Measurements from ENCODE around the gene ZNF850. TPM values are rescaled to one million over a fixed set of nuclear protein-coding genes. Genes with fewer than 3 reads are reported as not detected.

The ZNF850 gene
- polyA plus RNA-seq, 3 donors = 0.31 to 0.45 (median 0.37) TPM

GRCh38 chr19:36719687-36720556, 52.7 kb downstream of the ZNF850 start:
- no peak overlapping the region for H3K27ac ChIP-seq (ENCODE audit: low read depth, low read length)
- 97 to 99% (median 98%) methylated on average over 10 of the region's 10 CpGs for WGBS, 3 donors

- 84 to 91% (median 91%) methylated on average over 2 of the region's 2 CpGs for WGBS, 3 donors
Observed at GRCh38 chr19:36709423-36709822, 63.2 kb downstream of the ZNF850 start.

DNA sequence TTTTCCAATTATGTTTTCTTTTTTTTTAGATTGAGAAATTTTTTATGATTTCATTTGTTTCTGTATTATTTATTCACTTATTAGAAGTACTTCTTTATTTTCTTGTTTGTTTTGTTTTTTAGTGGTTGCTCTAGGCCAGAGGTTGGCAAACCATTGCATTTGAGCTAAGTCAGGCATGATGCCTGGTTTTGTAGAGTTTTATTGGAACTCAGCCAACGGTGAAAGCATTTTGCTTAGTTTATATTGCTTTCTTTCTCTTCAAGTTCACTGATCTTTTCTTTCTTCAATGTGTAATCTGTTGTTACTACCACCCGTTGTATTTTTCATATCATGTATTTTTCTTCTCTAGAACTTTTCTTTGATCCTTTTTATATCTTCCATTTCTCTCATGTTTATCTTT, 65.5 kb downstream of the ZNF850 start:
- WGBS, 3 donors = 79 to 90% (median 87%) methylated on average over 2 of the region's 2 CpGs
- no peak overlapping the region for H3K27ac ChIP-seq (ENCODE audit: low read depth, low read length)

More at GRCh38 chr19:36709423-36709822, 63.2 kb downstream of the ZNF850 start:
- H3K27ac ChIP-seq (ENCODE audit: low read depth, low read length) = no peak overlapping the region

DNA sequence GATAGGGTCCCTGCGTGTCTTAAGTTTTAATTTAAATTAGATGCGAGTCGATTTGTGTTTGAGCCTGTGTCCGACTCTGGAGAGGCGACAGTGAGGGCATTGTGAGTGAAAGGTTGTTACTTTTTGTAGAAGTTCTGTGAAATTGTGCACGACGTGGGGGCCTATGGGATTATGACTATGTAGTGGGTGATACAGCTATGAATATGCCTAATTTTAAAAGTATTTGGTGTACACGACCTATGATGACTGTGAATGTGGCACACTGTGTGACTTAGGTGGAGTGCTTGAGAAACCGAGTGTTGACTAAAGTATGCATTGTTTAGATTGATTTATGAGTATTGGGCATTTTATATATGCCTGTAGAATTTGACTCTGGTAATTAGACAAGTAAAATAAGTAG, 84.5 kb downstream of the ZNF850 start:
- WGBS, 3 donors = 4 to 9% (median 8%) methylated on average over 9 of the region's 9 CpGs
- H3K27ac ChIP-seq (ENCODE audit: low read depth, low read length) = no peak overlapping the region

DNA sequence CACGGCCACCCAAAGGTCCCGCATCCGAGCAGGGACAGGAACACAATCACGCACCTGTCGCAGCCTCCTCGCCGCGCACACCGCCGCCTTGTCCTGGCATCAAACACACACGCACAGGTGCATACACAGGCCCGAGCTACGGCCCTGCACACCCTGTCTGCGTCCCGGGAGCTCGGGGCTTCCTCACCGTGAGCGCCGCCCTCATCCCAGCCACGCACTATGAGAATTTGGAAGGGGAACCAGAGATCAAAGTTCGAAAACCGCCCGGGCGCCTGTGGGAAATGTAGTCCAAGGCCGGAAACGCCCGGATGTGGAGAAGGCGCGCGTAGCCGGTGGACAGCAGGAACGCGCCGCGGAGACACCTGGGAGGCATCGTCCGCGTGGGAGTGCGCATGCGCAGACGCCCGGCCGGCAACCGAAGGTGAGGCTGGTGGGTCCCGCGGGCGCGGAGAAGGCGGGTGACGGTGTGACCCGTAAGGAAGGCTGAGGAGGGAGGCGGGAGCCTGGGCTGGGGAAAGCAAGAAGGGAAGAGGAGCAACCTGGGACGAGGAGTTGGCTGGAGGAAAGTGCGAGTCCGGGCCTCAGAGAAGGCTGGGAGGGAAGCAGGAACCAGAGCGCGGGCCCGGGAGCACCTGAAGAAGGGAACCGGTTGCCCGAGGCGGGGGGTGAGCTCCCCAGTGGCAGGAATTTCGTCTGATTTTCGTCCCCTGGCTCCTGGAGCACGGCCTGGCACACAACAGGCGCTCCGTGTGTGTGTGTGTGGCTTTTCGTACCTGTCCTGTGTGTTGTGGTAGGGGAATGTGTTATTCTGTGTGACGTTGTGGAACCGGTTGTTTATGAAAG, 85.2 kb downstream of the ZNF850 start, which contains the start of gene ZNF567:
Gene ZNF567 (plus strand): TSS at position 399 of the 843 bp plus-strand sequence. CDS start 7,256 bp downstream, outside the sequence.
- H3K27ac ChIP-seq (ENCODE audit: low read depth, low read length) = no peak within 1 kb of the TSS

GRCh38 chr19:36686365-36687213, 86.0 kb downstream of the ZNF850 start:
- no peak overlapping the region for H3K27ac ChIP-seq (ENCODE audit: low read depth, low read length)
- WGBS, 3 donors = 10 to 12% (median 12%) methylated on average over 20 of the region's 20 CpGs

More for the DNA sequence above, 85.2 kb downstream of the ZNF850 start, which contains the start of gene ZNF567:
- 0% methylated on average over 67 to 69 of the region's 69 CpGs for WGBS, 3 donors

DNA sequence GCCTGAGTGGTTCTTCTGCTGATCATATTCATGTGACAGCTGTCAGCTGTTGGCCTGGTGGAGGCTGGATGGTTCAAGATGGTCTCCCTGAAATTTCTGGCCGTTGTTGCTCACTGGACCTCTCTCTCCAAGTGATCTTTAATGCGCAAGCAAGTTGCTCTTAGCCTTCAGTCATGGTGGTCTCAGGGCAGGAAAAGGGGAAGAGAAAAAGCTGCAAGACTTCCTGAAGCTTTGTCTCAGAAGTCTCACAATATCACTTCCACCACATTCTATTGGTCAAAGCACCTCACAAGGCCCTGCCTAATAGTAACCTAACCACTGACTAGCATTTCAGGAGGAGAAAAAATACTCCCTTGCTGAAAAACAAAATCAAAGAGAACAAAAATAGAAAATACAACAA, 86.8 kb downstream of the ZNF850 start:
- no peak overlapping the region for H3K27ac ChIP-seq (ENCODE audit: low read depth, low read length)
- 86 to 97% (median 88%) methylated on average over 2 of the region's 2 CpGs for WGBS, 3 donors

DNA sequence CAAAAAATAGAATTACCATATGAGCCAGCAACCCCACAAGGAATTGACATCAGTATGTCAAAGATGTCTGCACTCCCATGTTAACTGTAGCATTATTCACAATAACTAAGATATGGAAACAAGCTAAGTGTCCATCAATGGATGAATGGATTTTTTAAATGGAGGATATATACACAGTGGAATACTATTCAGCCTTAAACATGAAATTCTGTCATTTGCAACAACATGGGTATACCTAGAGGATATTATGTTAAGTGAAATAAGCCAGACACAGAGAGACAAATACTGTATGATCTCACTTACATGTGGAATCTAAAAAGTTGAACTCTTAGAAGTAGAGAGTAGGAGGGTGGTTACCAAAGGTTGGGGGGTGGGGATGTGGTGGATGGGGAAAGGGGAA, 93.2 kb downstream of the ZNF850 start:
- H3K27ac ChIP-seq (ENCODE audit: low read depth, low read length) = no peak overlapping the region

GRCh38 chr19:36674201-36674600, 98.4 kb downstream of the ZNF850 start:
- 86 to 97% (median 94%) methylated on average over 2 of the region's 2 CpGs for WGBS, 3 donors
- H3K27ac ChIP-seq (ENCODE audit: low read depth, low read length) = no peak overlapping the region

DNA sequence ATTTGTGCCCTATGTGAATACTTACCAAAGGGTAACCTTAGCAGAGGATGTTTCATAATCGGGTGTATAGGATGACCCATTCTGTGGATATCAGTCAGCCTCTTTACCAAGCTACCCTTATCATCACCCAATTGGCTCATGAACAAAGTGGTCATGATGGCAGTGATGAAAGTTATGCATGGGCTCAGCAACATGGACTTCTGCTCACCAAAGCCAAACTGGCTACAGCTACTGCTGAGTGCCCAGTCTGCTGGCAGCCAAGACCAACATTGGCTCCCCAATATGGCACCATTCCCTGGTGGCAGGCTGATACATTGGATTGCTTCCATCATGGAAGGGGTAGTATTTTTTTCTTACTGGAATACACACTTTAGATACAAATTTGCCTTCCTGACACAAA, 100.2 kb downstream of the ZNF850 start:
- no peak overlapping the region for H3K27ac ChIP-seq (ENCODE audit: low read depth, low read length)
- 100% methylated on average over 1 of the region's 1 CpG for WGBS, 3 donors

DNA sequence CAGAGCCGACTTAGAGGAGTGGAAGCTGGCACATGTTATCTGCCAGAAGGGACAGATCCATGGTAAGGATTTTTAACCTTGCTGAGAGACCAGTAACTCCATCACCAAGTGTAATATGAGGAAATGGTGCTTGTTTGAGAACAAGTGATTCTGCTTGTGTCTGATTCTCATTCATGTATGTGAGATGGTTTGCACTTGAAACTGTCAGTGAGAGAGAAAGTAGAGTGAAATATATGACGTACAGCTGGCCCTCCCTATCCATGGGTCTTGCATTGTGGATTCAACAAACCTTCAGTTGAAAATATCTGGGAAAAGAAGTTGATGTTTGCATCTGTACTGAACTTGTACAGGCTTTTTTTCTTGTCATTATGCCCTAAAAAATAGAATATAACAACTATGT, 104.0 kb downstream of the ZNF850 start:
- 89 to 93% (median 89%) methylated on average over 2 of the region's 2 CpGs for WGBS, 3 donors
- H3K27ac ChIP-seq (ENCODE audit: low read depth, low read length) = no peak overlapping the region

DNA sequence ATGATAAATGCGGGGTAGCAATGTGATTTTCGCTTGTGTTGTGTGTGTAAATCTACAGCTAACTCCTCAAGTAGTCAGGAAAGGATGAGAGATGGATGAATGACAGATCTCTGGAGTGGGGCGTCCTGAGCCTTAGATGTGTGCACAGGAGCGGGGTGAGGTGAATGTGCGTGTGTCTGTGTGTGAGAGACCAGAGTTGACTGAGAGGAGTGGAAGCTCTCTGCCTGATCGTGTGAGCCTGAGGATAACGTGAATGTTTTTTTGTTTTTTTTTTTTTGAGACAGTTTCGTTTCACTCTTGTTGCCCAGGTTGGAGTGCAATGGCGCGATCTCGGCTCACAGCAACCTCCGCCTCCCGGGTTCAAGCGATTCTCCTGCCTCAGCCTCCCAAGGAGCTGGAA, 106.8 kb downstream of the ZNF850 start:
- 39 to 60% (median 52%) methylated on average over 14 of the region's 14 CpGs for WGBS, 3 donors
- H3K27ac ChIP-seq (ENCODE audit: low read depth, low read length) = no peak overlapping the region

Other genes starting within 250 kb of the ZNF850 start
- gene ZNF260, start 244.5 kb downstream of the ZNF850 start, polyA plus RNA-seq = 1 to 10 TPM; 2.0 to 3.8 (median 2.4) TPM
- 1 to 10 TPM; 1.9 to 3.1 (median 3.1) TPM for gene ZNF529, start 199.5 kb downstream of the ZNF850 start, polyA plus RNA-seq
- gene ZNF382, start 167.5 kb downstream of the ZNF850 start, polyA plus RNA-seq = 1 to 10 TPM in 2 of 3 donors, under 1 TPM in 1; 0.77 to 1.6 (median 1.6) TPM
- gene ZNF461, start 106.0 kb downstream of the ZNF850 start, polyA plus RNA-seq = 1 to 10 TPM; 1.6 to 4.5 (median 2.0) TPM
- 1 to 10 TPM; 1.5 to 1.8 (median 1.8) TPM for gene ZNF567, start 85.2 kb downstream of the ZNF850 start, polyA plus RNA-seq
- 1 to 10 TPM; 1.3 to 2.8 (median 2.2) TPM for gene ZNF790, start 65.6 kb upstream of the ZNF850 start, polyA plus RNA-seq
- 1 to 10 TPM; 1.9 to 5.7 (median 2.2) TPM for gene ZNF345, start 78.1 kb upstream of the ZNF850 start, polyA plus RNA-seq
- 1 to 10 TPM in 1 of 3 donors, under 1 TPM in 2; 0.67 to 1.6 (median 0.74) TPM for gene ZNF829, start 143.5 kb upstream of the ZNF850 start, polyA plus RNA-seq
- gene ZNF568, start 143.5 kb upstream of the ZNF850 start, polyA plus RNA-seq = 1 to 10 TPM; 2.4 to 8.4 (median 2.6) TPM

Data from adipose tissue (tissue), 3 donors.